Astrocyte (in vitro differentiated cells and primary cell): ENCODE data around the gene SAMSN1.

Experiments used
- CTCF ChIP-seq: IDR thresholded peaks from 2 replicates; pipeline ENCODE4 v1.5.1; 2011; ENCODE audit warnings: low read depth, mild to moderate bottlenecking, inconsistent platforms, low read length, moderate library complexity; ENCODE audit not compliant: insufficient read depth
- EZH2 ChIP-seq: IDR thresholded peaks from 2 replicates; pipeline ENCODE4 v1.6.1; 2012; ENCODE audit warnings: mild to moderate bottlenecking, low read length, inconsistent platforms; ENCODE audit not compliant: insufficient read depth

GRCh38 chr21:14477841-14478240, 68.3 kb downstream of the SAMSN1 start:
- no peak for TF ChIP-seq CTCF
- no peak for TF ChIP-seq EZH2
